Limb (tissue), 2 donors: ENCODE measurements around the gene ERH.
"Not testable (repeated sequence)": the region's sequence is repeated elsewhere in the genome, so short reads cannot be mapped to it uniquely, and the experiment has no call there.

ENCODE experiments used
- DNase-seq, 2 donors: peaks; one replicate each; pipeline ENCODE4 v3.0.0-alpha.2; 2016; ENCODE audit errors: extremely low spot score in 2 of 2

The ERH gene

DNA sequence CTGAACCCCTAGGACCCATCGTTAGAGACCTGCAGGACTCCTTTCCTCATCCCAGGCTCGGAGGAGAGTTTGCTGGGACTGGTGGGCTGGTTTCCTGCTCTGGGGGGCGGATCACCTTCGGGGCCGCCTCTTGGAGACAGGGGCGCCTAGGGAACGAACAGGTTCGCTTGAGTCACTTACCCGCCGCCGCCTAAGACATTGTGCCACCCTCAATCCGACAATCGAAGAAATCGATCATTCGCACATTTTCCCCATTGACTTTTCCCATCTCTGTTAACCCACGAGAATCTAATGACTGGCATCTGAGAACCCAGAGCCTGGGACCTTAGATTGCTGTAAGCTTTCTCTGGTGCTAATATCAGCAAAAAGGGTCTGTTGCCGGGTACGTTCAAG lies 715 bp upstream of the ERH start:
- no peak for DNase-seq

DNA sequence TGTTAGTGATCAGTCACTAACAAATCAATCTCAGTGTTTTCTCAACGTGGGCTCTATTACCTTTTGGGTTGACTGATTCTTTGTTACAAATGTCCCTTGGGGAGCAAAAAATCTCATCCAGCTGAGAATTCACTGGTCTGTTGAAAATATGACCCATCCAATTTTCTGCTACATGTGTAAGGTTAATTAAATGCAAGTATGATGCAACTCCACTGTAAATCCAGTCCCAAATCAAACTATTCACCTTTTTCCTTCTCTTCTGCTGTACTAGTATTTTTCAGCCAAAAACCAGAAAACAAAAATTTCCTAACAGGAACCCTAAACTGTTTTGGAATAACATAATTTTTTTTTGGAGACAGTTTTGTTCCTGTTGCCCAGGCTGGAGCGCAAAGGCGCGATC lies 2.2 kb downstream of the ERH start:
- no peak for DNase-seq

DNA sequence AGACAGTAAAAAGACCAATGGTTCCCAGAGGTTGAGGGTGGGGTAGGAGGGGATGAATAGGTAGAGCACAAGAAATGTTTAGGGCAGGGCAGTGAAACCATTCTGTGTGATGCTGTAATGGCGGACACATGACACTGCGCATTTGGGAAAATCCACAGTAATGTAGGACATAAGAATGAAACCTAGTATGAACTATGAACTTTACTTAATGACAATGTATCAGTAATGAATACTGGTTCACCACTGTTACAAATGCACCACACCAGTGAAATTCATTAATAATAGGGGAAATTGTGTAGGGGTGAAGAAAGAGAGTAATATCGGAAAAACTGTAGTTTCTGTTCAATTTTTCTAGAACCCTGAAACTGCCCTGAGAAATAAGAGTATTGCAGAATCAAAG lies 5.6 kb downstream of the ERH start:
- DNase-seq: no peak

DNA sequence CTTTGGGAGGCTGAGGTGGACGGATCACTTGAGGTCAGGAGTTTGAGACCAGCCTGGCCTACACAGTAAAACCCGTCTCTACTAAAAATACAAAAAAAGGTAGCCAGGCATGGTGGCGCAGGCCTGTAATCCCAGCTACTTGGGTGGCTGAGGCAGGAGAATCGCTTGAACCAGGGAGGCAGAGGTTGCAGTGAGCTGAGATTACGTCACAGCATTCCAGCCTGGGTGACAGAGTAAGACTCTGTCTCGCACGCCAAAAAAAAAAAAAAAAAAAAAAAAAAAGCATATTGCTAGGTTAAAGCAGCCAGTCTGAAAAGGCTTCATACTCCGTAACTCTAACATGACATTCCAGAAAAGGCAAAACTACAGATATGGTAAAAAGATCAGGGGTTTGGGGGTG lies 6.7 kb downstream of the ERH start:
- not testable (repeated sequence) for DNase-seq

DNA sequence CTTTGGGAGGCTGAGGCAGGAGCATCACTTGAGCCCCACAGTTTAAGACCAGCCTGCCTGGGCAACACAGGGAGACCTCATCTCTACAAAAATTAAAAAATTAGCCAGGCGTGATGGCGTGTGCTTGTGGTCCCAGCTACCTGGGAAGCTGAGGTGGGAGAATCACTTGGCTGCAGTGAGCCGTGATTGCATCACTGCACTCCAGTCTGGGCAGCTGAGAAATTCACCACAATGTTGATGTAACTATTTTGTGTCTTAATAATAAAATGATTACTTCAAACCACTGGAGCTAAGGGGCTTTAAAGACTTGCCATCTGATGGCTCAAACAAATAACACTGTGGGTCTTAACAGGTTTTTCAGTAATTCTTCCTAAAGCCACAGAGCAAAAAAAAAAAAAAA lies 10.8 kb downstream of the ERH start:
- DNase-seq: no peak

DNA sequence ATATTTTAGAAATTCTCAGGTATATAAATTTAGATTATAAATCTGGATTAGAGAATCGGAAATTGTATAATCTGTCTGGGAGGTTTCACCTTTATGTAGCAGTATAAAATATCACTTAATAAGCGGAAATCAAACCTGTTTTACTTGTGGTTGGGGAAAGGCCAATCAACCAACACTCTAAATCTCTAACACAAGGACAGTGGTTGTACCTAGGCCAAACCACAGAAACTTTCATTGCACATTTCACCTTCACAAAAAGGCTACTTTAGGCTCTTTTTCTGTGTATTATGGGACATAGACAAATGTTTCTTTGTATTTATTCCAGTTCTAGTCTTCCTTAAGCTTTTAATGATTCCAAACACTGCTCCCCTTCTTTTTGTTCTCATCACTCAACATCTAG lies 19.8 kb downstream of the ERH start:
- no peak for DNase-seq

DNA sequence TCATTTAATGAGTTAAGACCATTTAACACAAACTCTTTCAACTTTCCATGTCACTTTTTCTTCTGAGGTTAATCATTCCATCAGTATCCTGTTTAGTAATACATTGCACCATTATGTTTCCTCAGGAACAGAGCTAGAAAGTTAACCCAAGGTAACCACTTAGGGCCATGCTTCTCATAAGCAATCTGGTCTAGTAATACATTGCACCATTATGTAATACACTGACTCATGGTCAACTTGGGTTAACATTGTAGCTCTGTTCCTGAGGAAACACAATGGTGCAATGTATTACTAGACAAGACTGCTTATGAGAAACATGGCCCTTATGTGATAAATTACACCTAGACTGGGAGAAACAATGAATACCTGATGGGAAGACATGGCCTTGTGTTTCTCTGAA lies 21.7 kb downstream of the ERH start:
- DNase-seq: no peak

DNA sequence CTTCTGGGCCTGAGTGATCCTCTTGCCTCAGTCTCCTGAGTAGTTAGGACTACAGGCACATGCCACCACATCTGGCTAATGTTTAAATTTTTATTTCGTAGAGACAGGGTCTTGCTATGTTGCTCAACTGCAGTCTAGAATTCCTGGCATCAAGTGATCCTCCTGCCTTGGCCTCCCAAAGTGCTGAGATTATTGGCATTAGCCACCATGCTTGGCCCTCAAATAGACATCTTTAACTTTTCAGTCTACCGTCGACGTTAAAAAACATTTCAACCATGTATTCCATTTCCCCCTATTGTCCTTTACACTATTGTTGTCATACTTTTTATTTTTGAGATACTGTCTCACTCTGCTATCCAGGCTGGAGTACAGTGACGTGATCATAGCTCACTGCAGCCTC lies 22.4 kb downstream of the ERH start:
- no peak for DNase-seq

DNA sequence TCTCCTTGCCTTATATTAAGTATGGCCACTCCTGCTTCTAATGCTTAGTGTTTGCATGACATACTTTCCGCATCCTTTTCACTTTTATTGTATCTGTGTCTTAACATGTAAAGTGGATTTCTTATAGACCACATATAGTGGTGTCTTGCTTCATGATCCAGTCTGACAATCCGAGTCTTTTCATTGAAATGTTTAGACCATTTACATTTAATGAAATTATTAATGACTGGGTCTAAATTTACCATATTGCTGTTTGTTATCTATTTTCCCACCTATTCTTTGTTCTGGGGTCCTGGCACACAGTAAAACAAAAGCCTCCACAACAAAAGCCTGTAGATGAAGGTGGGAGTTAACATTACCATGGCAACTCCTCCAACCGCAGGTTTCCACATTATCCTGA lies 22.9 kb downstream of the ERH start:
- no peak for DNase-seq

DNA sequence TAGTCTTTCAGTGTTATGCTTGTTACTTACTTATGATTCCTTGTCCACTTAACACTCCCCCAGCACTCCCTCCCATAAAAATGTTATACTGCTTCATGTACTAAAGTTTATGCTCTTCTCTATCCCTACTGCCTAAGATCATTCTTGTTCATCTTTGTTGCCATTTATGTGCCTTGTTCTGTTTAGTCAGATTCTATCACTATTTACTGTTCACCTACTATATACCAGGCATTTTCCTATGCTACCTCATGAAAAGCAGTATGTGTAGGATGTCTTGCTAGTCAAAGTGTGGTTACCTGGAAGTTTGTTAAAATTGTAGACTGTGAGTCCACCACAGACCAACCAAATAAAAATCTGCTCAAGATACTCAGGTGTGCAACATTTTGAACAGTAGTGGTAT lies 23.9 kb downstream of the ERH start:
- no peak for DNase-seq

DNA sequence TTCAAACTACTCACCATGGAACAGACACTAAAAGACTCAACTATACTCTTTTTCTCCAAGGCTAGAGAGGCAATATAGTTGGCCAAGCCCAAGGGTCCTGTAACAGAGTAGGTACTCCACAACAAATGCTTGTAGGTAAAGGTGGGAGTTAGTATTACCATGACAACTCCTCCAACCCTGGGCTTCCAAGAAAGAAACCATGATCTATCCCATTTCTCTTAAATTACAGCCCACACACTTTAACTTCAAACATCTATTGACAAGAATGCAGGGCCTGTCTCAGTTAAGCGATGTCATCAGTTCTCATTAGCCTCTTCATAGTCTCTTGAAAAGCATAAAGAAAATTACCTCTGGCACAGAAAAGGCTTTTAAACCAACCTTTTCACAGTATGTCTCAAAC lies 25.0 kb downstream of the ERH start:
- no peak for DNase-seq

DNA sequence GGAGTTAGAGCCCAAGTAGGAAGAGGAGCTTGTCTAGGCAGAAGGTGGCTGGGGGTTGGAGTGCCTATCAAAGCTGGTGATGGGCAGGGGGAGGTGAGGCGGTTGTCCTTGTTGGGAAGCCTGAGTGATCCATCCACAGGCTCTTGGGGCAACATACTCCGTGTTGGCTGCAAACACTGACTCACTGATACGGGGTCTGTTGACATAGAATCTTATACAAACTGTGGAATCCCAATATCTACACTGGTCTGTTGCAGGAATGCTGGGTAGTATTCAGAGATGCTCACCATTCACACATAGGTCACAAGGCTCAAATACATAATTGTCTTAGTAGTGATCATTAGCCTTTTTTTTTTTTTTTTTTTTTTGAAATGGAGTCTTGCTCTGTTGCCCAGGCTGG lies 26.0 kb downstream of the ERH start:
- DNase-seq: no peak

DNA sequence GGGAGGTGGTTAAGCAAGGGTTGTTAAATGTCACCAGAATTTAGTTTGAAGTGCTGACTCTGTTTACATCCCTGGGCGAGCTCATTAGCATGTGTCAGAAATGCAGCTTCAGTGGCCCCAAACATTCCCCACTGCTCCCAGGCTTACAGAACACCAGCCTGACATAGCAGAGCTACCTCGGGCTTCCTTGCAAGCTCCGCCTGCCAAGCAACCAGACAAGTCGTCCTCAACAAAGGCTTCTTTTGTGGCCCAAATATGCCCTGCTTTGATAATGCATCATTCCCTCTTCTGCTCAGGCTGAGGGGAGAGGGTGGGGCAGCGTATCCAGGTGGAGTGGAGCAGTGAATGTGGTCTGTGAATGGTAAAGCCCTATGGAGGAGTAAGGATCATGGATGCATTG lies 28.0 kb downstream of the ERH start:
- no peak for DNase-seq

DNA sequence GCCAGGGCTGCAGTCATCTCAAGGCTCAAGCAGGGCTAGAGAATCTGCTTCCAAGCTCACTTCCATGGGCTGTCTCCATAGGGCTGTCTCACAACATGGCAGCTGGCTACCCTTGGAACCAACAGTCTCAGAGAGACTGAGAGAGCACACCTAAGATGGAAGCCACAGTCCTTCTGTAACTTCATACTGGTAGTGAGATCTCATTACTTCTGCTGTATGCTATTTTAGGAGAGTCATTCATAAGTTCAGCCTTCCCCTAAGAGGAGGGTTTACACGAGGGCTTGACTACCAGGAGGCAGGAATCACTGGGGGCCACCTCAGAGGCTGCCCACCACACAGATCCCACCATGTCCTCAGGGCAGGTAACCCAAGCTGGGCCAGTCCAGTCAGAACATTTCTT lies 29.7 kb downstream of the ERH start:
- DNase-seq: no peak

DNA sequence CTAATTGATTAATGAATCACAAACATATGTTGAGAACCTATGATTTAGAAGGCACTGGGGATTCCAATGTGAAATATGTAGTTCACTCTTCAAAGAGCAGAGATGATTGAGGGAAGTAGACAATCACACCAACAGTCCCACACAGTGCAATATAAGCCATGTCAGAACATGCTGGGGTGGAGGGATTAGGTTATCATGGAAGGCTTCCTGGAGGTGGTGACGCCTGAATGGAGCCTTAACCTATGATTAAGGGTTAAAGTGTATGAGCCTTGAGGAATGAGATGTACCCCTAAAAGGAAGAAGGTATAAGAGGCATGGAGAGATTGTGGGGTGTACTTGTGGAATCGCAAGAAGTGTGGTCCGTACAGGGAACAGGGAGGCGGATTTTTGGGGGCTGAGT lies 31.3 kb downstream of the ERH start:
- no peak for DNase-seq

DNA sequence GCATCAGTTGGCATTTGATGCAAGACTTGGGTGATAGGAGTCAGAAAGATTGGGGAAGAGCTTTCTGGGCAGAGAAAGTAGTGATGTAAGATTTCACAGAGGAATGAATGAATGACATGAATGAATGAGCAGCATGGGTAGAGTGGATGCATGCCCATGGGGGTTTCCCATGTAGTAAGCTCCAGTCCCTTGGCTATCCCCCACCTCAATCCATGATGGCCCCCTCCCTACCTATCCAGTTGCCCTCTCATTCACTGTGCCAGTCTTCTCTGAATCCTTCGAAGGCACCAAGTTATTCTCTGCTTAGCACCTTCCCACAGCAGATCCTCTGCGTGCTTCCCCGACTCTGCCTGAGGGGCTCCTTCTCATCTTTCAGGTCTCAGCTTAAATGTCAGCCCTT lies 32.0 kb downstream of the ERH start:
- no peak for DNase-seq

DNA sequence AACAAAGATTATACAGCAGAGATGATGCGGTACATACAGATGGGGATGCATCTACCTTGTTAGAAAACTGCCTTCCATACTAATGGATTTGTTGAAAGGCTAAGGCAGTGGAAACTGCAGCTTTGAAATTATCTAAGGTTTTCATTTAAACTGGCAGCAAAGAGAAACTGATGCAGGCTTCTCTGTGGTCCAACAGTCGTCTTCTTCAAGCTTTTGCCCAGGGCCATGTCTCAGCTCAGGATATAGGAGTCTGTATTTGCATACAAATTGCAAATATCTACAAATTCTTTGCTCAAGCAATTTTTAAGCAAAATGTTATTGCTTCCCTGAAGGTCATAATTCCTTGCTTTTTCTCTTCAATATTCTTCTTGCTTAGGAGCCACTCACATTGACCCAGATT lies 33.7 kb downstream of the ERH start:
- DNase-seq: no peak

DNA sequence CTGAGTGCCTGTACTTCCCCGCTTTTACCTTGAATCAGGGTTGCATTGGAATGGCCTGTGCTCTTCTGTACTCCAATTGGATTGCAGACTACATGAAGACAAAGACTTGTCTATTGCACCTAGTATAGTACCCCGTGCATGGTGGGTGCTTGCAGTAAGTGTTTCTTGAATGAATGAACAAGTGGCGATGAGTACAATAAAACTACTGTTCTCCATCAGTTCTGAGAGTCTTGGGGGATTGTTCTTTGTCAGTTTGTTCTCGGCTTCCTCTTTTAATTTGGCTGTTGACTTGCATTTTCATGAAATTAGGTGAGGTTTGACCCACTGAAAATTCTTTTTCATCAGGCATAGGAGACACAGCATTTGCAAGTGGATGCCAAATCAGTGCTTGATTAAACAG lies 34.1 kb downstream of the ERH start:
- DNase-seq: no peak

DNA sequence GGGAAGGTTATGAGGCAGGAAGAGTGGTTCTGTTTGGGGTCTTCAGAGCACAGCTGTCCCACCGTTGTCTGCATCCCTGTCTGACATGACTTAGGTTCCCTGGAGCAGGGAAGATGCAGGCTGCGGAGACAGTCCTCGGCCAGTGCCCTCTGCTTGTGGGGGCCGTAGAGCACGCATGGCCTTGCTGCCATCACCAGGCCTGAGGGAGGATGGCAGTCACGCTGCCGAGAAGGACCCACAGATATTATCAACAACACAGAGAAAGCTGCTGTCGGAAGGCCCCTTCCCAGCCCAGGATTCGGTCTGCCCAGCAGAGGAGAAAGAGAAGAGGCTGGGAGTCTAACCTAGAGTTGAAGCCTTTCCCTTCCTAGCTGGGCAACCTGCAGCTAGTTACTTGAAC lies 35.0 kb downstream of the ERH start:
- DNase-seq: no peak

DNA sequence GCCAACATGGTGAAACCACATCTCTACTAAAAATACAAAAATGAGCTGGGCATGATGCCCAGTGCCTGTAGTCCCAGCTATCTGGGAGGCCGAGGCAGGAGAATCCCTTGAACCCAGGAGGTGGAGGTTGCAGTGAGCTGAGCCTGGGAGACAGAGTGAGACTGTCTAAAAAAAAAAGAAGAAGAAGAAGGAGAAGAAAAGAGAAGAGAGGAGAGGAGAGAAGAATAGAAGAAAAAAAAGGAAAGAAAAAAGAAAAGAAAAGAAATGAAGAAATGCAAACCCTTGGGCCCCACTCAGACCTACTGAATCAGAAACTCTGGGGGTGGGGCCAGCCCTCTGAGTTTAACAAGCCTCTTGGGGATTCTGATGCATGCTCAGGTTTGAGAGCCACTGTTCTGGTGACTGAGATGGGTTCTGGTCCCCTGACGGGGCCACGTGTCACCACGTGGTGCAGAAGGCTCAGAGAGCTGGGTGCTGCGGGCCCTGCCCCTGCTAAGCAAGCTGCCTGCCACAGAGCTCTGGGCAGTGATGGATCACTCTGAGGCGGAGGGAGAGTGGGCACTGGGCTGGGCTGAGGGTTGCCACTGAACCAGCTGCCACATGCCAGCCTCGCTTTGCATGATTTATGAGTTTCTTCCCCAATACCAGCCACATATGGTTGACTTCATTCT lies 37.5 kb downstream of the ERH start:
- DNase-seq: no peak

DNA sequence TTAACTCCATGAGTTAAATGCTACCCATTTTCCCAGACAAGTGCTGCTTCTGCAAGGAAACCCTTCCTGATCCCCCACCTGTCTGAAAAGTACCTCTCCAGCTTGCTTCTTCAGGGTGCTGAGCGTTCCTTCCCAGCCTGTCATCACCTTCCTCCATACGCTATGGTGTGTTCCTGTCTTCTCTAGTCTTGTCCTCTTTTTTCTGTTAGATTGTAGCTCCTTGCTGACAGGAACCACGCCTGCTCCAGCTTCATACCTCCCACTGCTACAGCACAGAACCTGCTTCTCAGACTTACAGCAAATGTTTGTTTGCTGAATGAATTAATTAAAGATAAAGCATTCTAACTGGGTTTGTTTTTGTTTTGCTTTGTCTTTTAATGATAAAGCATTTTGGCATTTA lies 39.1 kb downstream of the ERH start:
- DNase-seq: no peak

DNA sequence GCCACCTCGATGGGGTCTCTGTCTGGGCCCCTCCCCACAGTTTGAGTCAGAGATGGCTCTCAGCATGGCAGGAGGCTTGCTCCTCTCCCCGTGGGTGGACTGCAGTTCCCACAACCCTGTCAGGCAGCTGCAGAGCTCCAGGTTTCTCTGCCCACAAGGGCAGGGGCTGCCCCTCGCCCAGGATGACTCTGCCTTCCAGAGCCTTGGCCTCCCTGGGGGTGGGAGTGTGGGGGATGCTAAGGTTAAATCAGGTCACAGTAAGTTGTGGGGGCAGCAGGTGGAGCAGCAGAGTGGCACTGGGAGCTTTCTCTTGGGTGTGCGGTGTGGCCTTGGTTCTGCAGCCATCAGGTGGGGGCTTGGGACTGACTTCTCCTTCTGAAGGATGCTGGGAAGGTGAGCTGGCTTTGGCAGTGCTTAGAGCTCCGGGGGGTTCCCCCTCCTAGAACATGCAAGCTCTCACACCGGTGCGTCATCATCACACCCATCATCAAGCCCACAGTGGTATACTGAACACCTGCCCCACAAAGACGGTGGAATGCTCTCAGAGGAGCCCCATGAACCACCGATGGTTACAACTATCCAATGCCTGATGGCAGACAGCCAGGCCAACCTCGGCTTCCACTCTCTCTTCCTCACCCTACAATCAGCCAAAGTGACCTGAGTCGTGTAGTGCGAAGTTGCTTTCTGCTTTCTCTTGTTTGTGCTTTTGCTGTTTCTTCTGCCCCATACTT lies 39.7 kb downstream of the ERH start:
- no peak for DNase-seq

DNA sequence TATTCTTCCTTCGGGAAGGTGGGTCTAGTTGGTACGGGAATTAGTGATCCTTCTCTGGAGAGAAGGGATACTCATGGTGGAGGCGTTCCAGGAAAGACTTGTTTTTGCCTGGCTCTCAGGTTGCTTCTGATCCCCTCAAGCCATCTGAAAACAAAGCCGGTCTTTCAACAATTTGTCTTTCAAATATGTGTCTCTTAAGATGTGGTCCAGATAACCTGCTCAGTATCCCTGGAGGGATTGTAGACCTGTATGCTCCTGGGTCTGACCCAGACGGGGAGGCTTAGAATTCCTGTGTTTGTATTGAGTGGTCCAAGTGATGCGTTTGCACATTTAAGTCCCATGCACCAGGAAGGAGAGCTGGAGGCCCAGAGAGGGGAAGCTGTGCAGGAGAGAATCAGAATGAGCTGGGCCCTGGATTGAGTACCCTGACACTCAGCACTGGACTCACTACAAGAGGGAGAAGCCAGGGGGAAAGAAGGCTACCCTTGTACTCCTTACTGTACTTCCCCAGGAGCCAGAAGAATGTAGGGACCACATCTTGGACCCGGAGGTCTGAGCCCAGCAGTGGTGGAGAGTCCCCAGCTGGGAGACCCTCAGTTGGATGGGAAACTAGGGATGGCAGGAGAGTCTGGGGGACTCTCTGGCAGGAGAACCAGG lies 40.4 kb downstream of the ERH start:
- no peak for DNase-seq
